ENCODE measurements around the gene PCDHB10.
"Not testable (repeated sequence)": the region's sequence is repeated elsewhere in the genome, so short reads cannot be mapped to it uniquely, and the experiment has no call there.

- not testable (repeated sequence) for TF ChIP-seq CTCF, POLR2A, POLR2AphosphoS5 (IDR thresholded peaks at IDR 0.05)
These were observed 9.5 kb downstream of the PCDHB10 start for GRCh38 chr5:141201646-141202045.

Data from breast epithelium (tissue), 3 donors.